22Rv1 (cell line): ENCODE measurements around the gene STAT4.

ENCODE experiments used
- CTCF ChIP-seq: fragments of 450-650 bp; IDR thresholded peaks from 2 replicates; pipeline ENCODE4 v1.5.1; 2017; ENCODE audit warnings: mild to moderate bottlenecking
- ZFX ChIP-seq: fragments of 450-650 bp; IDR thresholded peaks from 2 replicates; pipeline ENCODE4 v1.6.1; 2017; ENCODE audit warnings: antibody characterized with exemption, borderline replicate concordance

- no peak for TF ChIP-seq CTCF
- TF ChIP-seq ZFX, result no peak
Measured at GRCh38 chr2:191069606-191070005, 81.2 kb downstream of the STAT4 start.
